GM10266 (cell line): ENCODE results near the gene ENO3.

Experiments used
- DNase-seq: peaks from one replicate; pipeline ENCODE4 v3.0.0; 2012; ENCODE audit errors: extremely low spot score
- CTCF ChIP-seq: IDR thresholded peaks from 2 replicates; pipeline ENCODE4 v1.5.1; 2012; ENCODE audit warnings: mild to moderate bottlenecking, low read depth; ENCODE audit not compliant: control insufficient read depth, insufficient read depth; ENCODE audit errors: missing control alignments

ENO3 gene

GRCh38 chr17:4970273-4970672 is 19.4 kb downstream of the ENO3 start:
- DNase-seq: no peak
- no peak for TF ChIP-seq CTCF

- TF ChIP-seq CTCF: no peak
Observed at GRCh38 chr17:4971826-4972225, 20.9 kb downstream of the ENO3 start.

GRCh38 chr17:4972322-4972721 is 21.4 kb downstream of the ENO3 start:
- no peak for DNase-seq
- no peak for TF ChIP-seq CTCF

More at GRCh38 chr17:4971826-4972225, 20.9 kb downstream of the ENO3 start:
- DNase-seq: no peak

GRCh38 chr17:4972752-4973151 is 21.8 kb downstream of the ENO3 start:
- TF ChIP-seq CTCF: no peak

GRCh38 chr17:4973256-4974114 is 22.6 kb downstream of the ENO3 start:
- DNase-seq: no peak

More at GRCh38 chr17:4972752-4973151, 21.8 kb downstream of the ENO3 start:
- DNase-seq: no peak

GRCh38 chr17:4974115-4974670 is 23.3 kb downstream of the ENO3 start:
- TF ChIP-seq CTCF: no peak
- no peak for DNase-seq

More at GRCh38 chr17:4973256-4974114, 22.6 kb downstream of the ENO3 start:
- no peak for TF ChIP-seq CTCF

GRCh38 chr17:4978726-4979125 is 27.8 kb downstream of the ENO3 start:
- no peak for TF ChIP-seq CTCF
- DNase-seq: no peak
